Adipose tissue (tissue), 3 donors: Measurements from ENCODE around the gene ANKRD6. TPM values are rescaled to one million over a fixed set of nuclear protein-coding genes. Genes with fewer than 3 reads are reported as not detected.
"Not testable (repeated sequence)": the region's sequence is repeated elsewhere in the genome, so short reads cannot be mapped to it uniquely, and the experiment has no call there.

Experiments
- H3K27ac ChIP-seq: one replicate; pipeline ENCODE4 v1.5.1; 2013; ENCODE audit warnings: low read depth, low read length
- WGBS, 3 donors: extraction: QIAGEN DNeasy Blood & Tissue Kit; methylation state at CpG; one replicate each; pipeline ENCODE4 v1.1.7; 2013; 5-methylcytosine and 5-hydroxymethylcytosine counted together
- polyA plus RNA-seq, 3 donors: library from polyadenylated mRNA; stranded (reverse); fragments of 200-250 nt; gene quantifications; one replicate each; pipeline ENCODE4 v1.2.3, GENCODE V29; 2013
- donor health status: healthy with polysubstance abuse.
- donor health status: Bipolar disorder and iron deficiency.
- donor health status: healthy.

The ANKRD6 gene
- polyA plus RNA-seq, 3 donors: 3.1 to 9.3 (median 4.1) TPM

DNA sequence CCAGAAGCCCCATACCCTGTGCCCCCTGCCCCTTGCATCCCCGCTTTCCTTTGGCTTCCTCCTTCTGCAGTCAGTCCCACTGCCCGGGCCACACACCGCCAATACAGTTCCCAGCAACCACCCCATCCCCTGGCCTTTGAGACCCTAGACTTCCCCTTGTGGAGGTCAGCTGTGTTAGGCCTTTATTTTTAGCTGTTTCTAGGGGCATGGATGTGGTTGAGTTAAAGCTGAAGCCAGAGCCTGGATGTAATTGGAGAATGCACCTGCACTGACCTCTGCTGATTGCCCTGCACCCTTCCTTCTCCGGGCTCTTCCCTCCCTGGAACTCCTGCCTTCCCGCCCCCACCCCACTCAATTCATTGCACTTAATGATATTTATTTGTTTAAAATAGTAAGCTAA lies 171.7 kb downstream of the ANKRD6 start:
- 84 to 88% (median 84%) methylated on average over 5 of the region's 5 CpGs for WGBS, 3 donors
- H3K27ac ChIP-seq: no peak overlapping the region

DNA sequence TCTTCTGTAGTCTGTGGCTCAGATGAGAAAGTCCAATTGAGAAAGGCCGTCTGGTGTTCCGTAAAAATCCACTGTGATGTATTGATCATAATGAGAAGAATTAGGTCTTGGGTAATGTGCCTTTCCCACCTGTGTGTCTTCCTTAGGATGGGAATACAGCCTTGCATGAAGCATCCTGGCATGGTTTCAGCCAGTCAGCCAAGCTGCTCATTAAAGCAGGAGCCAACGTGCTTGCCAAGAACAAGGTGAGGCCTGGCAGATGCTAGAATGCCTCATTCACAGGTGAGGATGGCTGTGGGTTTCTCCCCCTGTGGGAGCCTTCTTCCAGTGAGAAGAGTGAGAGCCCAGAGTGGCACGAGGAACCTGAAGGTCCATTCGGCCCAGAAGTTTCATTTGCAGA lies 172.9 kb downstream of the ANKRD6 start:
- 89 to 94% (median 92%) methylated on average over 5 of the region's 5 CpGs for whole genome bisulfite sequencing, 3 donors

DNA sequence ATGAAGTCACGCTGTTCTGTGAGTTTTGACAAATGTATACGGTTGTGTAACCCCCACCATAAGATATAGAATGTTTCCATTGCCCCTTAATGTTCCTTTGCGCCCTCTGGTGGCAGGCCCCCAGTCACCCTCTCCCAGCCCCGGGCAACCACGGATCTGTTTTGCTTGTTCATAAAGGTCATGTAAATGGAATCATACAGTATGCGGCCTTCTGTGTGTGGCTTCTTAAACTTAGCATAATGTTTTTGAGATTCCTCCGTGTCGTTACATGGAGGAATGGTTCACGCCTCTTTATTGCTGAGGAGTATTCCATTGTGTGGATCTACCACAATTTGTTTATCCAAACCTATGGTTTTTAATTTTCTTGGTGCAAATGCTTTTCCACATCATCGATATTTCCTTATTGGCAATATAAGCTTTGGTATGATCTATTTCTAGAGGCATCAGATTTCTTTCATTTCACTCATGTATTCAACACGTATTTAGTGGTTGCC lies 177.2 kb downstream of the ANKRD6 start:
- no peak overlapping the region for H3K27ac ChIP-seq
- WGBS, 3 donors: 38 to 53% (median 50%) methylated on average over 11 of the region's 11 CpGs

More for the DNA sequence above, 172.9 kb downstream of the ANKRD6 start:
- no peak overlapping the region for H3K27ac ChIP-seq

DNA sequence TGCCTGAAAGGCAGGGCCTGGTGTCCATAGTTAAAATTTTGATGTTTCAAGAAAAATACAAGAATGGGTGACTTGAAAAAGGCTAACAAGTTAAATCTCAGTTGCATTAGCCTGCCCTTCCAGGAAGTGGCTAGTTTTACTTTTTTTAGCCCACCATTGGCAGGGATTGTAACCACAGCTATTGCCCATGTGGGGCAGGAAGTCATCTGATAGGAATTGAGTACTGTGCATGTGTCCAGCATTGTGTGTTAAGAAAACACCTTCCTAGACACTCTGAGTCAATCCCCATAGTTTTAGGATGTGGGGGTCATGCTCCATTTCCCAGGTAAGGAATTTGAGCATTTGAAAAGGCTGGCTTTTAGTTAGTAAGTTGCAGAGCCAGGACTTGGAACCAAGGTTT lies 178.7 kb downstream of the ANKRD6 start:
- no peak overlapping the region for H3K27ac ChIP-seq

DNA sequence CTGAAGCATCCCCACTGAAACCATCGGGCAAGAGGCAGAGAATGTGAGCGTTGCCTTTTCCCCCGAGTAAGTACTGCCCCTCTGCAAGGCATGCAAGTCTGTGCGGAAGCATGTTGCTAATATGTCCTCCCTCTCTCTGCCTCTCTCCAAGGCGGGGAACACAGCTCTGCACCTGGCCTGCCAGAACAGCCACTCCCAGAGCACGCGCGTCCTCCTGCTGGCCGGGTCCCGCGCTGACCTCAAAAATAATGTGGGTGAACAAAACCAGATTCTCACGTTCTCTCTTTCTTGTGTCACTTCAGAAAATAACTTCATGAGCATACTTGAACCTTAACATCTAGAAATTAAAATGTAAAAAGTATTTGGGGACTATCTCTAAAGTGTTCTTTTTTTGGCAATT lies 179.2 kb downstream of the ANKRD6 start:
- H3K27ac ChIP-seq: no peak overlapping the region
- WGBS, 3 donors: 85 to 91% (median 91%) methylated on average over 12 of the region's 12 CpGs

DNA sequence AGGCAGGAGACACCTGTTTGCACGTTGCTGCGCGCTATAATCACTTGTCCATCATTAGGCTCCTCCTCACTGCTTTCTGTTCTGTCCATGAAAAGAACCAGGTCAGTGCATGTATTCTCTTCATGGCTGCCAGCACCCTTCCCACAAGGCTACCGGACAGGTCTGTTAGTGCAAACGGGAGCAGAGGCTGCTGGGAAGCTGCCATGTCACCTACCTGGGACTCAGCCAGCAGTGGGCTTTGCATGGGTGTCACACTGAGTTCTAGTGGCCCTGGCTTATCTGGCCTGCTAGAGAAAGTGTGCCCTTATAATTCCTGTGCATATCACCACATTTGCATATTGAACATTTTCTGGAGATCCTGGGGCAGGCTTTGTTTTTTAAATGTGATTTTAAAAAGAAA lies 180.8 kb downstream of the ANKRD6 start:
- H3K27ac ChIP-seq: no peak overlapping the region
- 68 to 90% (median 78%) methylated on average over 5 of the region's 5 CpGs for WGBS, 3 donors

- 85 to 94% (median 91%) methylated on average over 5 of the region's 5 CpGs for WGBS, 3 donors
- H3K27ac ChIP-seq: no peak overlapping the region
Observed at GRCh38 chr6:89615882-89616281, 182.9 kb downstream of the ANKRD6 start.

DNA sequence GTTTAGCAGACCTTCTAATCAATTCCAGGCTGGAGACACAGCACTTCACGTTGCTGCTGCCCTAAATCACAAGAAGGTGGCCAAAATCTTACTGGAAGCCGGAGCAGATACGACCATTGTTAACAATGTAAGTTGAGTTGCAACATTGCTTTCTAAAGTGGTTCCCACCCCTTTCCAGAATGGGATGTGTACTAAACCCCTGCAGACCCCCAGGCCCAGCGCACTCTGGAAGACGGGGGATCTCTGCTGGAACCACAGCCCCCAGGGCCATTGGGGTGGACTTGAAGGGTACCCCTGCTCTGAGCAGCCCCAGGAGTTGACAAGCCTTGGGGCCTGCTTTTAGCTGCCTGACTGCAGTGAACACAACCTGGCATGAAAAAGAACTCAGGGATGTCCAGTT lies 183.6 kb downstream of the ANKRD6 start:
- H3K27ac ChIP-seq: no peak overlapping the region
- 88 to 94% (median 91%) methylated on average over 5 of the region's 5 CpGs for WGBS, 3 donors

- 90 to 99% (median 97%) methylated on average over 6 of the region's 6 CpGs for WGBS, 3 donors
- H3K27ac ChIP-seq: no peak overlapping the region
Observed at GRCh38 chr6:89618026-89618425, 185.1 kb downstream of the ANKRD6 start.

DNA sequence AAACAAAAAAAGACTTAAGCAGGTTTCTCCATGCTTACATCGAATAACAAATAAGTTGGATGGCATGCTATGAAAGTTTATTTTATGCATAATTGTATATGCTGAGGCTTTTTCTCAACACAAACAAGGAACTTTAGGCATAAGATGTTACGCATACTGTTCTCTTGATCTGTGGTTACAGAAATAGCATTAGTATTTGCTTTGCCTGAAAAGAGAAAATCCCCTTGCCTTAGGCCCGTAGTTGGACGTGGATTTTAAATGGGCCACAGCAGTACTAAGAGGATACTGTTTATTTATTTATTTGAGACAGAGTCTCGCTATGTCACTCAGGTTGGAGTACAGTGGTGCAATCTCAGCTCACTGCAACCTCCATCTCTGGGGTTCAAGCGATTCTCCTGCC lies 186.6 kb downstream of the ANKRD6 start:
- 95 to 97% (median 96%) methylated on average over 6 of the region's 6 CpGs for WGBS, 3 donors
- no peak overlapping the region for H3K27ac ChIP-seq

- H3K27ac ChIP-seq: no peak overlapping the region
- 89 to 93% (median 89%) methylated on average over 8 of the region's 8 CpGs for WGBS, 3 donors
Observed at GRCh38 chr6:89623749-89624148, 190.8 kb downstream of the ANKRD6 start.

- H3K27ac ChIP-seq: no peak overlapping the region
- 78 to 90% (median 90%) methylated on average over 9 of the region's 9 CpGs for WGBS, 3 donors
Observed at GRCh38 chr6:89630488-89630887, 197.5 kb downstream of the ANKRD6 start.

DNA sequence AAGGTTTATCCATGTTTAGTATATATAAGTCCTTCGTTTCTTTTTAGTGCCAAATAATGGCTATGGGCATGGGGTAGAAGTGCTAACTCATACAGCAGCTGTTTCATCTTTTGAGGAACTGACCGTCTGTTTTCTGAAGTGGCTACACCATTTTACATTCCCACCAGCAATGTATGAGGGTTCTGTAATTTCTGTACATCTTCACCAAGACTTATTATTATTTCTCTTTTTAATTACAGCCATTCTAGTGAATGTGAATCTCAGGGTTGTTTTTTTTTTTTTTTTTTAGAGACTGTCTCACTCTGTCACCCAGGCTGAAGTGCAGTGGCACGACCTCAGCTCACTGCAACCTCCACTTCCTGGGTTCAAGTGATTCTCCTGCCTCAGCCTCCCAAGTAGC lies 203.5 kb downstream of the ANKRD6 start:
- WGBS, 3 donors: 94 to 100% (median 98%) methylated on average over 3 of the region's 3 CpGs
- not testable (repeated sequence) for H3K27ac ChIP-seq

DNA sequence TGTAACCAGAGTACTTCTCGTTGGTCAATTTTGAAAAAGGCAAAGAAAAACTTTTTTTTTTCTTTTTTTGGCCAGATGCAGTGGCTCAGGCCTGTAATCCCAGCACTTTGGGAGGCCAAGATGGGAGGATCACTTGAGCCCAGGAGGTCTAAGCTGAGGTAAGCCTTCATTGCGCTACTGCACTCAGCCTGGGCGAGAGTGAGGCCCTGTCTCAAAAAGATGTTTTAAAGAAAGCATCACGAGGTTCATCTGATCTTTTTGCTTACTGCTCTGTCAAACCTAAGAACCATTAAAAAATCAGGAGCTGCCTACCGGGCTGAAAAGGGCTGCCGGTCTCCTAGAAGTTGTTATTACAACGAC lies 205.0 kb downstream of the ANKRD6 start:
- 9 to 17% (median 16%) methylated on average over 7 of the region's 7 CpGs for WGBS, 3 donors
- no peak overlapping the region for H3K27ac ChIP-seq

DNA sequence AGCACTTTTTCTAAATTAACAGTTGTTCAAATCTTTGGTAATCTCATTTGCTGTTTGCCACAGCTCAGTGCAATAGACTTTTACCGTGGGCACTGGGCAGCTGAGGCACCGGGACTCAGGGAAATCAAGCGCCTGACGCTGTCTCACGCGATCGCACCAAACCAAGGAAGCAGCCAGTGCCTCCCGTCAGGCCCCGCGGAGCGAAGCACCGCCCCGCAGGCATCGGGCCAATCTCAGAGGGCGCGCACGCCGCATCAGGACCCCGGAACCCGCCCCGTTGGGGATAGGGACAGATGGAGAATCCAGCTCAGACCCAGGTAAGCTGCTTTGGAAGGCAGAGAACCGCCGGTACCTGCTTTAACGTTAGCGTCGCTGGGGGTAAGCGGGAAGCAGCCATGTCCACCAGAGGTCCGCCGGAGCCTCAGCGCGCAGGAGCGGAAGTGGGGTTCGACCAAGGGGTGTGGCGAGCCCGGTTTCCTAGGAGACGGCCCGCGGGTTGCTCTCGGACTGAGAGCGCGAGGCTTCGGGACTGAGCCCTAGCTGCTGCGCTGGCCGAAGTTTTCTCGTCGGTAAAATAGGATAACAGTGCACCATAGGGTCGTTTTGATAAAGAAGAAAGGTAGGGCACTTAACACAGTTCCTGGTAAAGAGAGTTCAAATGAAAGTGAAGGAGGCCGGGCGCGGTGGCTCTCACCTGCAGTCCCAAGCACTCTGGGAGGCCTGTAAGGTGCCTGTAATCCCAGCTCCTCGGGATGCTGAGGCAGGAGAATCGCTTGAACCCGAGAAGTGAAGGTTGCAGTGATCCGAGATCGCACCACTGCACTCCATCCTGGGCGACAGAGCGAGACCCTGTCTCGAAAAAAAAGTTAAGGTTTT lies 205.6 kb downstream of the ANKRD6 start, which contains the start of gene LYRM2:
Gene LYRM2 (minus strand): TSS at position 428 of the 876 bp plus-strand sequence. CDS start 31 bp downstream, at position 397.
- no peak within 1 kb of the TSS for H3K27ac ChIP-seq
- 1 to 3% (median 2%) methylated on average over 58 of the region's 58 CpGs for WGBS, 3 donors

DNA sequence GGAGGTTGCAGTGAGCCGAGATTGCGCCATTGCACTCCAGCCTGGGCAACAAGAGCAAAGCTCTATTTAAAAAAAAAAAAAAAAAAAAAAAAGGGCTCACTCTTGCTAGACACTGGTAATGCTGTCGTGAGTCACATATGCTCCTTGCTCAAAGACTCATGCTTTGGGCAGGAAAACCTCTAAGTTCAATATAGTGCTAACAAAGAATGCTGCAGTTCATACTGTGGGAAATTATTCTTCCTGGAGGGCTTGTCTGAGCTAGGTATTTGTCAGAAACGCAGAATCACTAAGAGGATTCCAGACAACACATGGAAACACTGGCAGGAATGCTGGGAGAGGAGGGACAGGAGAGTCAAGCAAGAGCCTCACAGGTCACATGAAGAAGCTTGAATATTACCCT lies 207.9 kb downstream of the ANKRD6 start:
- H3K27ac ChIP-seq: no peak overlapping the region
- 93 to 97% (median 93%) methylated on average over 4 of the region's 4 CpGs for WGBS, 3 donors

DNA sequence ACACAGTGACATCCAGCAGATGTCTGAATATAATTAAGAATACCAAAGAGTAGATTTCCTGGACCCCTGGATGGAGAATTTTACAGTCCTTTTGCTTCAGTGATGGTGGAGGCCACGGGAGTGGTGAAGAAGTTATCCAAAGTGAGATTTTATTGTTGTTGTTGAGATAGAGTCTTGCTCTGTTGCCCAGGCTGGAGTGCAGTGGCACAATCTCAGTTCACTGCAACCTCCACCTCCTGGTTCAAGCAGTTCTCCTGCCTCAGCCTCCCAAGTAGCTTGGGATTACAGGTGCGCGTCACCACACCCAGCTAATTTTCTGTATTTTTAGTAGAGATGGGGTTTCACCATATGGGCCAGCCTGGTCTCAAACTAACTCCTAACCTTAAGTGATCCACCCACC lies 208.6 kb downstream of the ANKRD6 start:
- not testable (repeated sequence) for H3K27ac ChIP-seq
- 97 to 100% (median 98%) methylated on average over 3 of the region's 3 CpGs for WGBS, 3 donors

- H3K27ac ChIP-seq: no peak overlapping the region
- 69 to 89% (median 85%) methylated on average over 3 of the region's 3 CpGs for WGBS, 3 donors
Observed at GRCh38 chr6:89642956-89643355, 210.0 kb downstream of the ANKRD6 start.

DNA sequence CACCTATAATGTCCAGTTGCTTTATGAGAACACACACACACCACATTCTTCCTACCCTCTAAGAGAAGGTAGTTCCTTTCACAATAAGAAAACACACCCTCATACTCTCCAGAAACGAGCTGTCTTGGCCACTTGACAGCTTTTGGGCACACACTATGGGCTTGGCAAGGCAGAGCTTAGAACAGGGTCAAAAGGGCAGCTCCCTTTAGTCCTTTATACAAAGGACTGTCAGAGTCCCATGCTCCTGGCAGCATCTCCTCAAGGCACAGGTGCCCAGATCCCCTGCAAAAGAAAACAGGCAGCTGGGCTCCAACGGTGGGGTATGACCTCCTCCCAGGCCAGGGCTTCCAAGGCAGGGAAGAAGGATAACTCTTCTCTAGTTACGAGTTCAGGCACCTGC lies 210.5 kb downstream of the ANKRD6 start:
- 55 to 69% (median 64%) methylated on average over 3 of the region's 3 CpGs for WGBS, 3 donors
- H3K27ac ChIP-seq: no peak overlapping the region

- WGBS, 3 donors: 76 to 89% (median 88%) methylated on average over 4 of the region's 4 CpGs
- H3K27ac ChIP-seq: no peak overlapping the region
Observed at GRCh38 chr6:89644864-89645263, 211.9 kb downstream of the ANKRD6 start.
